Pancreas (tissue), 10 donors: Measurements from ENCODE around the gene EWSR1. TPM values are rescaled to one million over a fixed set of nuclear protein-coding genes. Genes with fewer than 3 reads are reported as not detected.
A peak's percentile ranks its signal among the peaks of the same experiment; 100 is the strongest.

Experiments
- ATAC-seq, 4 donors: fragments of 200-7000 bp; cut with Tn5 transposase; one replicate each; pipeline versions ENCODE4 v1.8.0 to v1.9.1; 2020; ENCODE audit warnings: mild to moderate bottlenecking in 4 of 4, moderate library complexity in 4 of 4
- DNase-seq, 6 donors: peaks; one replicate each; pipeline ENCODE4 v3.0.0-alpha.2; 2020
- FAIRE-seq: peaks from 2 replicates; lab custom pipeline; 2012; peaks lifted over from hg19 to GRCh38; lab: Jason Lieb, UNC
- H3K27ac ChIP-seq, 4 donors: fragments of 200-600 bp; sonication (generic); 1 replicate in 3 of 4; 2 replicates in 1 of 4; pipeline versions ENCODE4 v1.5.0 to v1.8.0; 2020
- H3K27me3 ChIP-seq, 4 donors: fragments of 200-600 bp; one replicate each; pipeline ENCODE4 v1.8.0; 2021
- H3K36me3 ChIP-seq, 3 donors: fragments of 200-600 bp; sonication (generic) in 1 of 3; one replicate each; pipeline versions ENCODE4 v1.5.0 to v1.8.0; 2020 to 2021
- H3K4me1 ChIP-seq, 3 donors: fragments of 200-600 bp; one replicate each; pipeline ENCODE4 v1.8.0; 2021
- H3K4me3 ChIP-seq, 4 donors: fragments of 200-600 bp; sonication (generic) in 2 of 4; one replicate each; pipeline versions ENCODE4 v1.5.0 to v1.8.0; 2020 to 2021
- H3K9me3 ChIP-seq, 4 donors: fragments of 200-600 bp; one replicate each; pipeline ENCODE4 v1.8.0; 2021
- WGBS, 2 donors: extraction: QIAGEN DNeasy Blood & Tissue Kit; methylation state at CpG; one replicate each; pipeline ENCODE4 v1.1.7; 2013; 5-methylcytosine and 5-hydroxymethylcytosine counted together
- intact Hi-C, 3 donors: fragments of 100-400 bp; cut with DNase I; formaldehyde crosslinking; loops; one replicate each; pipeline versions ENCODE4 v1.11.1 to v1.14.2; 2022
- polyA plus RNA-seq, 2 donors: library from polyadenylated mRNA; stranded (reverse); fragments of 200-250 nt; gene quantifications; one replicate each; pipeline ENCODE4 v1.2.3, GENCODE V29; 2013
- total RNA-seq, 6 donors: library from RNA; stranded (reverse); fragmentation: NEBNext Ultra II Directional in 4 of 6; extraction: Animal tissue kit (Norgen Biotek cat#: 25700) in 4 of 6; gene quantifications; one replicate each; pipeline versions ENCODE4 v1.2.1 to v1.2.4, GENCODE V29; 2021 to 2023
- TF ChIP-seq, protein P1 (sequence below), 4 donors: fragments of 200-600 bp; sonication (generic) in 3 of 4; IDR thresholded peaks; one replicate each; pipeline versions ENCODE4 v1.5.0 to v1.8.0; 2021; ENCODE audit warnings: antibody characterized with exemption in 4 of 4
- donor health status: healthy with polysubstance abuse.
- donor health status: DM: no; HTN: no; CAD: no; lungs with moderate emphysema.
- donor health status: DM: no; HTN: no; CAD: no.
- donor health status: control.
- donor health status: control.
- donor health status: Bipolar disorder and iron deficiency.
- donor health status: DM: yes; HTN: yes; CAD: no.
- donor health status: DM: no; HTN: no; CAD: no.
- donor health status: DM: no; HTN: no; CAD: no.
- donor health status: DM: yes; HTN: yes; CAD: no.

EWSR1 gene
- total and polyA plus RNA-seq, 8 donors, result 49.2 to 257 (median 101) TPM

DNA sequence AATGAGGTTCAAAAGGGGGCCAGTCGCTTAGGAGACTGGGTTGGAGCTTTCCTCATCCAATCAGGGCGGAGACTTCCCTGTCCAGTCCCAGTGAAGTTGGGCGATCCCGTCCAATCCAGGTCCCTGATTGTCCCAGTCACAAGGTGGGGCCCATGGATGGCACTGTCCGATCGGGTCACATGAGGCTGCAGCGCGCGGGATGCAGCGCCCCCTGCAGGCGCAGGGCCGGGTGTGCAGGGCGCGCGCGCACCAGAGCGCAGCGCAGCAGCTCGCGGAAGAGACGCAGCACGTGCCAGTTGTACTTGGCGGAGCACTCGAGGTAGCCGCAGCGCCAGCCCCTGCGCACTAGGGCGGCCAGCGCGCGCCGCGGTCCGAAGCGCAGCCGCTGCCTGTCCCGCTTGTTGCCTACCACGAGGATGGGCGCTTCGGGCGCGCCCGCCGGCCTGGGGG lies 45.1 kb downstream of the EWSR1 start:
- H3K4me3 ChIP-seq, result no peak overlapping the region
- 20 to 24% methylated on average over 38 to 44 of the region's 44 CpGs for WGBS, 2 donors
- no peaks in the 10 kb centered on the region for H3K9me3 ChIP-seq
- peaks cover 0 to 10% (median 4%) of the 10 kb centered on the region in 4 donors for H3K27me3 ChIP-seq
- FAIRE-seq (no peak), DNase-seq (no peak), ATAC-seq (peak in 1 of 4 donors; percentile 1)
- H3K27ac ChIP-seq, result no peak overlapping the region
- TF ChIP-seq, protein P1, sequence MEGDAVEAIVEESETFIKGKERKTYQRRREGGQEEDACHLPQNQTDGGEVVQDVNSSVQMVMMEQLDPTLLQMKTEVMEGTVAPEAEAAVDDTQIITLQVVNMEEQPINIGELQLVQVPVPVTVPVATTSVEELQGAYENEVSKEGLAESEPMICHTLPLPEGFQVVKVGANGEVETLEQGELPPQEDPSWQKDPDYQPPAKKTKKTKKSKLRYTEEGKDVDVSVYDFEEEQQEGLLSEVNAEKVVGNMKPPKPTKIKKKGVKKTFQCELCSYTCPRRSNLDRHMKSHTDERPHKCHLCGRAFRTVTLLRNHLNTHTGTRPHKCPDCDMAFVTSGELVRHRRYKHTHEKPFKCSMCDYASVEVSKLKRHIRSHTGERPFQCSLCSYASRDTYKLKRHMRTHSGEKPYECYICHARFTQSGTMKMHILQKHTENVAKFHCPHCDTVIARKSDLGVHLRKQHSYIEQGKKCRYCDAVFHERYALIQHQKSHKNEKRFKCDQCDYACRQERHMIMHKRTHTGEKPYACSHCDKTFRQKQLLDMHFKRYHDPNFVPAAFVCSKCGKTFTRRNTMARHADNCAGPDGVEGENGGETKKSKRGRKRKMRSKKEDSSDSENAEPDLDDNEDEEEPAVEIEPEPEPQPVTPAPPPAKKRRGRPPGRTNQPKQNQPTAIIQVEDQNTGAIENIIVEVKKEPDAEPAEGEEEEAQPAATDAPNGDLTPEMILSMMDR (IDR thresholded peaks at IDR 0.05), result peak; percentile 10 to 42 (median 36)
- H3K4me1 ChIP-seq, result peaks cover 0 to 42% (median 13%) of the 10 kb centered on the region in 3 donors
- H3K36me3 ChIP-seq, result no peaks in the 10 kb centered on the region
- intact Hi-C loops, result no loop called here

DNA sequence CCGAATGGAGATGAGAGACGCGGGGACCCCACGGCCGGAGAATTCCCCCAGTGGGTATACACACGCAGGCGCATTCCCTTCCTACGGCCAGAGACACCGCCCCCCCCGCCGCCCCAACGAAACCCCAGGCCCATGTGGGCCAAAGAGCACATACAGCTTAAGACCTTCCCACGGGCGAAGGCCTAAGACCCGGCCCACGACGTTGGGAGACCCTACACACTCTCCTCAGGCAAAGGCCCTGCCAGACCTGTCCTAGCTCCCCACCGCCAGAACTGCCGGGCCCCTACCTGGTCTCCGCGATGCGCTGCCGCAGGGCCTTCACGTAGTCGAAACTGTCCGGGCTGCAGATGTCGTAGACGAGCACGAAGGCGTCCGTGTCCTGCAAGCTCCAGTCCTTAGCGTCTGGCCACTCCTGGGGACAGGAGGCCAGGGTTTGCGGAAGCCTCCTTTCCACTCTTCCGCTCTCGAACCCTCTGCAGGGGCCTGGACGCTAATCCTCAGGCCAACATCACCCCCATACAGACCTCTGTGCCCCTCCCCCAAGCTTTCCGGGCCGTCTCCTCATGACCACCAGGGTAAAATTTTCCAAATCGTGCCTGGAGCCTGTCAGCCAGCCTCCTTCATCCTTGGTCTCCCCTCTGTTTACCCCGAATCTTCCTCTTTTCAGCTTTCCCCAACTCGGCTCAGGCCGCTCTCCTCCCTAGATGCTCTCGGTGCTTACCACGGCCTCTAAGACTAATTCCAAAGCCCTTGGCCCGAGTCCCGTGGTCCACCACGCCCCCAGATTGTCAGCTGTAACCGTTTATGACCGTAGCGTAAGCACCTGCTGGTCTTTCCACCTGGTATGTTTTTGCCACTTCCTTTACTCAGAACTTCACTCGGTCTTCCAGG lies 45.8 kb downstream of the EWSR1 start:
- Histone ChIP-seq H3K9me3 (no peaks in the 10 kb centered on the region), H3K27ac (no peak overlapping the region), H3K36me3 (no peaks in the 10 kb centered on the region), H3K4me3 (no peak overlapping the region), H3K27me3 (peaks cover 0 to 10% (median 4%) of the 10 kb centered on the region in 4 donors), H3K4me1 (peaks cover 0 to 40% (median 7%) of the 10 kb centered on the region in 3 donors)
- TF ChIP-seq, protein P1 (IDR thresholded peaks at IDR 0.05), result no peak
- FAIRE-seq (no peak), DNase-seq (peak in 2 of 6 donors; percentile 57 to 74), ATAC-seq (no peak)
- WGBS, 2 donors, result 21 to 22% methylated on average over 48 to 51 of the region's 51 CpGs
- intact Hi-C loops, result no loop called here

DNA sequence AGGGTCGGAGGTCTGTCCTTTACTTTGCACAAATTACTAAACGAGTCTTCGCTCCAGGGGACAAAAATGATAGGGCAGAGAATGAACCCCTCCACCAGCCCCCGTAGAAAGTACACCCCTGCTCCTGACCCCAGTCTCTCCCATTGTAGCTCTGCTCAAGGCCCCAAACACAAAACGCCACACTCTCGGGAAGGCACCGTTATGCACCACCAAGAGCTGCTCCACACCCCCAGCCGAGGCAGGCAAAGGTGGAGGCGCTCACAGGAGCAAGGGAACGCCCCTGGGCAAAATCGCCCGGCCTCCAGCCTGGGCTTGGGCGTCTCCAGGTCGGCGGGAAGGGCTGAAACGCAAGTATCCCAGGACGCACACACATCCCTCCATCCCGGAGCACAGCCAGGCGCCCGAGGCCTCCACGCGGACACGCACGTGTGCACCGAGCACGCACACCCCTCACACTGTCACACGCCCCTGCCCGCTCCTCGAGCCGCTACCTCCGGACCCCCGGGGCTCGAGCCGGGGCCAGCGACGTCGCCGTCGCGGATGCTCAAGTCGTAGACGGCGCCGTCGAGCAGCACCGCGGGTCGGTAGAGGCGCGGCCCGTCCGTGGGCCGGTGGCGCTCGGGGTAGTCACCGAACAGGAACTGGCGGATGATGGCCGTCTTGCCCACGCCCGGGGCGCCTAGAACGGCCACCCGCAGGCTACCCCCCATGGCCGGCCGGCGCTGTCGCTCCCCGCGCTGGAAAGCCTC lies 46.6 kb downstream of the EWSR1 start:
- 3% methylated on average over 51 to 69 of the region's 69 CpGs for WGBS, 2 donors
- peaks cover 0 to 31% (median 0%) of the 10 kb centered on the region in 3 donors for H3K4me1 ChIP-seq
- H3K27me3 ChIP-seq, result peaks cover 0 to 10% (median 4%) of the 10 kb centered on the region in 4 donors
- H3K36me3 ChIP-seq, result no peaks in the 10 kb centered on the region
- FAIRE-seq (no peak), ATAC-seq (no peak), DNase-seq (peak in 2 of 6 donors; percentile 61 to 69)
- no peaks in the 10 kb centered on the region for H3K9me3 ChIP-seq
- intact Hi-C loops, result no loop called here
- H3K4me3 ChIP-seq, result peak overlapping the region in 2 of 4 donors; percentile 13 to 39
- TF ChIP-seq, protein P1 (IDR thresholded peaks at IDR 0.05), result no peak
- H3K27ac ChIP-seq, result no peak overlapping the region

DNA sequence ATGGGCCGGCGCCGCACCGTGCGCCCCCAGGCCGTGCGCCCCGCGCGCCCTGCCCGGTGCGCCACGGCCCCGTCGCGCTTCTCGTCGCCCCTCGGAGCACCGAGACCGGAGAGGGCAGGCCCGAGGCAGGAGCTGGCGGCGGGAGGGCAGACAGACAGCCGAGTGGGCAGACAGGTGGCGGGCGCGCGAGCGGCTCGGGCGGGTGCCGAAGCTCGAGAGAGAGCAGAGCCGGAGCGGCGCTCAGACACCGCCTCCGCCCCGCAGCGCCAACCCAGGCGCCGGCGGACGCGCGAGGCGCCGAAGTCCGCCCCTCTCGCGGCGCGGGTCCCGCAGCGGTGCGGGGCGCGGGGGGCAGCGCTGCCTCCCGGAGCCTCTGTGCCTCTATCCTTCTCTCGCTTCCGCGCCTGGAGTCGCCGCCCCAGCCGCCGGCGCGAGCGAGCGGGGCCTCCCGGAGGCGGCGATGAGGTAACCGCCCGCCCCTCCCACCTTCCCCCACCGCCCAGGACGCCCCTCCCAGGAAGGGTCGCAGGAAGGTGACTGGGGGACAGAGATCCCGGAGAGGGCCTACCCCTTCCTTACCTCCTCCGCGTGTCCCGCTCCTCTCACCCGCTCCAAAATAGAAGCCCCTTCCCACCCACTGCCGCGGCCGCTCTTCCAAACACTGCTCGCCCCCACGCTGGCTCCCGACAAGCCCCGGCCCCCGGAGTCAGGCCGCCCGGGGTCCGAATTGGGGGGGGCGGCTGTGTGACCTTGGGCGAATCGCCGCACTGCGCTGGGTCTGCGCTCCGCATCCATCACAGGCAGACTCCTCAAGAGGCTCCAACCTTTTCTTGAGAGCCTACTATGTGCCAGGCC lies 47.4 kb downstream of the EWSR1 start, which contains the start of gene RASL10A:
Gene RASL10A, minus strand, starts transcription at position 412 of the 855 bp plus-strand sequence. CDS start 451 bp downstream, outside the sequence.
- Histone ChIP-seq H3K4me1 (peaks cover 0 to 23% (median 0%) of the 10 kb centered on the region in 3 donors), H3K27me3 (peaks cover 0 to 10% (median 4%) of the 10 kb centered on the region in 4 donors), H3K36me3 (no peaks in the 10 kb centered on the region), H3K4me3 (peak within 1 kb of the TSS in 3 of 4 donors; percentile 3 to 39 (median 13)), H3K27ac (no peak within 1 kb of the TSS), H3K9me3 (no peaks in the 10 kb centered on the region)
- TF ChIP-seq, protein P1 (IDR thresholded peaks at IDR 0.05), result no peak
- FAIRE-seq (no peak), ATAC-seq (no peak), DNase-seq (peak in 1 of 6 donors; percentile 82)
- 5 to 10% methylated on average over 36 to 103 of the region's 103 CpGs for WGBS, 2 donors
- intact Hi-C loops, result no loop called here
